Panc1 (cell line): ENCODE results near the gene PCSK2.

Experiments used
- POLR2AphosphoS5 ChIP-seq: IDR thresholded peaks from 2 replicates; pipeline ENCODE4 v1.6.1; 2012; ENCODE audit warnings: mild to moderate bottlenecking, low read depth, low read length, moderate library complexity
- TF ChIP-seq, protein P1 (sequence below): fragments of 450-650 bp; IDR thresholded peaks from 2 replicates; pipeline ENCODE4 v1.5.1; 2017; ENCODE audit warnings: mild to moderate bottlenecking
- TF ChIP-seq, protein P2 (sequence below), 2 experiments: IDR thresholded peaks; 2 replicates each; pipeline ENCODE4 v1.6.1; 2011 to 2012; ENCODE audit warnings: low read depth in 2 of 2, control low read depth in 1 of 2, low read length in 1 of 2, mild to moderate bottlenecking in 1 of 2, moderate library complexity in 1 of 2; ENCODE audit not compliant: insufficient read depth in 1 of 2

DNA sequence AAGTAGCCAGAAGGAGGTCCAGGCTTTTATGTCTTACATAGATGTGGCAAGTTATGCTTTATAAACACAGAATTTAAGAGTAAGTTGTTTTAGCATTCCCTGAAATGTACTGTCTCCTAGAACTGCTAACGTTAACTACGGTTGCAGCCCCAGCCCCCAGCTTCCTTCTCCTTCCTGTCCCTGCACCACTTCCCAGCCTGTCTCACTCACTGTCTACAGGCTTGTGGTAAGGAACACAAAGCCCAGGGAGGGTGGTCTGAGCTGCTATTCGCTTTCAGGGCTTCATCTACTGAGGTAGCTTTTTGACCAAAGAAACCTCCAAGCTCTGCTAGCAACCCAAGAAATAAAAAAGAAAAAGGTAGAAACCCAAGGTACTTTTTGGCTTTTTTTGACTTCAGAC, 35.9 kb downstream of the PCSK2 start:
- TF ChIP-seq, protein P1, sequence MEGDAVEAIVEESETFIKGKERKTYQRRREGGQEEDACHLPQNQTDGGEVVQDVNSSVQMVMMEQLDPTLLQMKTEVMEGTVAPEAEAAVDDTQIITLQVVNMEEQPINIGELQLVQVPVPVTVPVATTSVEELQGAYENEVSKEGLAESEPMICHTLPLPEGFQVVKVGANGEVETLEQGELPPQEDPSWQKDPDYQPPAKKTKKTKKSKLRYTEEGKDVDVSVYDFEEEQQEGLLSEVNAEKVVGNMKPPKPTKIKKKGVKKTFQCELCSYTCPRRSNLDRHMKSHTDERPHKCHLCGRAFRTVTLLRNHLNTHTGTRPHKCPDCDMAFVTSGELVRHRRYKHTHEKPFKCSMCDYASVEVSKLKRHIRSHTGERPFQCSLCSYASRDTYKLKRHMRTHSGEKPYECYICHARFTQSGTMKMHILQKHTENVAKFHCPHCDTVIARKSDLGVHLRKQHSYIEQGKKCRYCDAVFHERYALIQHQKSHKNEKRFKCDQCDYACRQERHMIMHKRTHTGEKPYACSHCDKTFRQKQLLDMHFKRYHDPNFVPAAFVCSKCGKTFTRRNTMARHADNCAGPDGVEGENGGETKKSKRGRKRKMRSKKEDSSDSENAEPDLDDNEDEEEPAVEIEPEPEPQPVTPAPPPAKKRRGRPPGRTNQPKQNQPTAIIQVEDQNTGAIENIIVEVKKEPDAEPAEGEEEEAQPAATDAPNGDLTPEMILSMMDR: no peak
- no peak for TF ChIP-seq POLR2AphosphoS5
- TF ChIP-seq, protein P2, sequence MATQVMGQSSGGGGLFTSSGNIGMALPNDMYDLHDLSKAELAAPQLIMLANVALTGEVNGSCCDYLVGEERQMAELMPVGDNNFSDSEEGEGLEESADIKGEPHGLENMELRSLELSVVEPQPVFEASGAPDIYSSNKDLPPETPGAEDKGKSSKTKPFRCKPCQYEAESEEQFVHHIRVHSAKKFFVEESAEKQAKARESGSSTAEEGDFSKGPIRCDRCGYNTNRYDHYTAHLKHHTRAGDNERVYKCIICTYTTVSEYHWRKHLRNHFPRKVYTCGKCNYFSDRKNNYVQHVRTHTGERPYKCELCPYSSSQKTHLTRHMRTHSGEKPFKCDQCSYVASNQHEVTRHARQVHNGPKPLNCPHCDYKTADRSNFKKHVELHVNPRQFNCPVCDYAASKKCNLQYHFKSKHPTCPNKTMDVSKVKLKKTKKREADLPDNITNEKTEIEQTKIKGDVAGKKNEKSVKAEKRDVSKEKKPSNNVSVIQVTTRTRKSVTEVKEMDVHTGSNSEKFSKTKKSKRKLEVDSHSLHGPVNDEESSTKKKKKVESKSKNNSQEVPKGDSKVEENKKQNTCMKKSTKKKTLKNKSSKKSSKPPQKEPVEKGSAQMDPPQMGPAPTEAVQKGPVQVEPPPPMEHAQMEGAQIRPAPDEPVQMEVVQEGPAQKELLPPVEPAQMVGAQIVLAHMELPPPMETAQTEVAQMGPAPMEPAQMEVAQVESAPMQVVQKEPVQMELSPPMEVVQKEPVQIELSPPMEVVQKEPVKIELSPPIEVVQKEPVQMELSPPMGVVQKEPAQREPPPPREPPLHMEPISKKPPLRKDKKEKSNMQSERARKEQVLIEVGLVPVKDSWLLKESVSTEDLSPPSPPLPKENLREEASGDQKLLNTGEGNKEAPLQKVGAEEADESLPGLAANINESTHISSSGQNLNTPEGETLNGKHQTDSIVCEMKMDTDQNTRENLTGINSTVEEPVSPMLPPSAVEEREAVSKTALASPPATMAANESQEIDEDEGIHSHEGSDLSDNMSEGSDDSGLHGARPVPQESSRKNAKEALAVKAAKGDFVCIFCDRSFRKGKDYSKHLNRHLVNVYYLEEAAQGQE (IDR thresholded peaks at IDR 0.05; ENCODE audit: insufficient read depth in 1 of 2, low read depth in 2 of 2, low read length in 1 of 2): no peak
